A549 (cell line): ENCODE results near the gene GSS. TPM values are rescaled to one million over a fixed set of nuclear protein-coding genes. Genes with fewer than 3 reads are reported as not detected.

Experiments
- ATAC-seq, 2 experiments: fragments of 200-7000 bp in 1 of 2; fragments of >200 bp in 1 of 2; cut with Nextera tagmentation in 1 of 2; cut with Tn5 transposase in 1 of 2; 3 replicates each; pipeline versions ENCODE4 v1.8.0 to v1.9.1; 2018 to 2020; ENCODE audit warnings: mild to moderate bottlenecking in 1 of 2, moderate library complexity in 1 of 2
- CTCF ChIA-PET: fragments of 300-600 bp; sonication (Branson Sonifier 250); formaldehyde crosslinking; extraction: SDS; loops from one replicate; lab custom pipeline; 2021; ENCODE audit warnings: antibody characterized with exemption, inconsistent platforms; lab: Yijun Ruan, JAX
- POLR2A ChIA-PET: fragments of 350-600 bp; formaldehyde crosslinking; extraction: SDS; loops from one replicate; lab custom pipeline; 2021; ENCODE audit warnings: antibody characterized with exemption, inconsistent platforms; lab: Yijun Ruan, JAX
- DNase-seq, 2 experiments: peaks; one replicate each; pipeline versions ENCODE4 v3.0.0 to v3.0.0-alpha.2; 2011 to 2016; ENCODE audit warnings: low read depth in 1 of 2, low spot score in 1 of 2
- FAIRE-seq: peaks from 2 replicates; lab custom pipeline; 2011; peaks lifted over from hg19 to GRCh38; lab: Jason Lieb, UNC
- H3K27ac ChIP-seq, 2 experiments: fragments of >200 bp; sonication (Bioruptor Twin); formaldehyde crosslinking; 3 replicates each; pipeline ENCODE4 v1.5.1; 2016 to 2017
- H3K4me1 ChIP-seq: fragments of >200 bp; sonication (Bioruptor Twin); formaldehyde crosslinking; 3 replicates; pipeline ENCODE4 v1.6.1; 2016
- H3K4me2 ChIP-seq: fragments of >200 bp; sonication (Bioruptor Twin); formaldehyde crosslinking; 3 replicates; pipeline ENCODE4 v1.6.1; 2016
- H3K4me3 ChIP-seq: fragments of >200 bp; sonication (Bioruptor Twin); formaldehyde crosslinking; 3 replicates; pipeline ENCODE4 v1.5.1; 2016
- H3K9me3 ChIP-seq: fragments of >200 bp; sonication (Bioruptor Twin); formaldehyde crosslinking; 3 replicates; pipeline ENCODE4 v1.6.1; 2016
- ATOH8 ChIP-seq: fragments of 250-450 bp; sonication (Bioruptor Pico); IDR thresholded peaks from 2 replicates; pipeline ENCODE4 v1.5.0; 2020; ENCODE audit warnings: low read depth, mild to moderate bottlenecking, moderate library complexity
- CBX8 ChIP-seq: fragments of 200-600 bp; sonication (generic); IDR thresholded peaks from 2 replicates; pipeline ENCODE4 v1.6.1; 2016
- CEBPB ChIP-seq, 2 experiments: fragments of >200 bp in 1 of 2; sonication (Bioruptor Twin) in 1 of 2; formaldehyde crosslinking in 1 of 2; IDR thresholded peaks; 2 replicates each; pipeline ENCODE4 v1.6.1; 2012 to 2016
- CHD4 ChIP-seq: fragments of 200-600 bp; sonication (generic); IDR thresholded peaks from 2 replicates; pipeline ENCODE4 v1.6.1; 2016; ENCODE audit warnings: antibody characterized with exemption, mild to moderate bottlenecking, borderline replicate concordance
- E2F6 ChIP-seq: IDR thresholded peaks from 2 replicates; pipeline ENCODE4 v1.6.1; 2012; ENCODE audit warnings: low read depth, borderline replicate concordance
- EHMT2 ChIP-seq: fragments of 200-600 bp; sonication (generic); IDR thresholded peaks from 2 replicates; pipeline ENCODE4 v1.6.1; 2016; ENCODE audit warnings: antibody characterized with exemption, low read depth, mild to moderate bottlenecking, moderate library complexity
- EP300 ChIP-seq, 2 experiments: fragments of >200 bp; sonication (Bioruptor Twin); formaldehyde crosslinking; IDR thresholded peaks; 2 replicates in 1 of 2; 3 replicates in 1 of 2; pipeline ENCODE4 v1.6.1; 2016 to 2017
- GATA3 ChIP-seq: IDR thresholded peaks from 2 replicates; pipeline ENCODE4 v1.6.1; 2012; ENCODE audit warnings: borderline replicate concordance
- JUN ChIP-seq, 2 experiments: fragments of >200 bp; sonication (Bioruptor Twin); formaldehyde crosslinking; IDR thresholded peaks; 2 replicates in 1 of 2; 3 replicates in 1 of 2; pipeline ENCODE4 v1.6.1; 2016 to 2017
- KDM1A ChIP-seq: fragments of 200-600 bp; sonication (generic); IDR thresholded peaks from 2 replicates; pipeline ENCODE4 v1.6.1; 2016; ENCODE audit warnings: low read depth, mild to moderate bottlenecking
- NFE2L2 ChIP-seq: fragments of 150-350 bp; conservative IDR thresholded peaks from 2 replicates; pipeline ENCODE4 v1.6.1; 2014; ENCODE audit warnings: low read length
- NPAS2 ChIP-seq: fragments of 250-450 bp; sonication (Bioruptor Pico); IDR thresholded peaks from 2 replicates; pipeline ENCODE4 v1.8.0; 2022; ENCODE audit warnings: mild to moderate bottlenecking, moderate library complexity, borderline replicate concordance
- RCOR1 ChIP-seq: fragments of 150-350 bp; IDR thresholded peaks from 2 replicates; pipeline ENCODE4 v1.6.1; 2014; ENCODE audit warnings: antibody characterized with exemption, low read length, low read depth
- REST ChIP-seq: fragments of 200-600 bp; sonication (generic); IDR thresholded peaks from 2 replicates; pipeline ENCODE4 v1.6.1; 2016; ENCODE audit warnings: antibody characterized with exemption, mild to moderate bottlenecking, moderate library complexity
- SREBF2 ChIP-seq: fragments of 450-650 bp; IDR thresholded peaks from 2 replicates; pipeline ENCODE4 v1.6.1; 2014; ENCODE audit warnings: mild to moderate bottlenecking, moderate library complexity
- TP53 ChIP-seq: fragments of 250-450 bp; sonication (Bioruptor Pico); IDR thresholded peaks from 2 replicates; pipeline ENCODE4 v1.5.0; 2021; ENCODE audit warnings: mild to moderate bottlenecking, moderate library complexity
- ZC3H11A ChIP-seq: fragments of 450-650 bp; IDR thresholded peaks from 2 replicates; pipeline ENCODE4 v1.6.1; 2014; ENCODE audit warnings: antibody characterized with exemption, mild to moderate bottlenecking
- ZSCAN20 ChIP-seq: fragments of 250-450 bp; sonication (Bioruptor Pico); IDR thresholded peaks from 2 replicates; pipeline ENCODE4 v1.8.0; 2022; ENCODE audit warnings: mild to moderate bottlenecking, moderate library complexity
- WGBS: methylation state at CpG from one replicate; pipeline ENCODE4 v1.1.6; 2017; ENCODE audit errors: missing lambda C conversion rate; 5-methylcytosine and 5-hydroxymethylcytosine counted together
- polyA plus RNA-seq, 4 experiments: library from polyadenylated mRNA; depleted of rRNA in 3 of 4; stranded (reverse); fragments of >200 nt; fragmentation: RNase III in 1 of 4; extraction: RNeasy Plus Mini Kit Qiagen cat#74134 plus additional on column Dnase treatment in 1 of 4; gene quantifications; 2 replicates in 3 of 4; 3 replicates in 1 of 4; pipeline ENCODE4 v1.2.3, GENCODE V29; 2011 to 2017
- TF ChIP-seq, protein P1 (sequence below): fragments of 450-650 bp; IDR thresholded peaks from 2 replicates; pipeline ENCODE4 v1.6.1; 2014; ENCODE audit warnings: antibody characterized with exemption
- TF ChIP-seq, protein P2 (sequence below): fragments of 250-450 bp; sonication (Bioruptor Pico); IDR thresholded peaks from 2 replicates; pipeline ENCODE4 v1.5.0; 2021; ENCODE audit warnings: mild to moderate bottlenecking, moderate library complexity, borderline replicate concordance
- TF ChIP-seq, protein P3 (sequence below): IDR thresholded peaks from 2 replicates; pipeline ENCODE4 v1.6.1; 2012

Gene GSS
- polyA plus RNA-seq, 2 of the 4 experiments (the other 2 are of a cell fraction) = 57.1 to 92.4 TPM

- DNase-seq (no peak), FAIRE-seq (no peak), ATAC-seq (peak in 1 of 2 experiments; percentile 23; a peak in 3 of 6 replicates)
- TF ChIP-seq SREBF2 (no peak), ZC3H11A (no peak), CHD4 (no peak), RCOR1 (no peak), KDM1A (no peak), EHMT2 (no peak), E2F6 (no peak), NFE2L2 (no peak), JUN (IDR thresholded peaks at IDR 0.05) (no peak), CBX8 (no peak), ZSCAN20 (CRISPR knock-in tag) (no peak), CEBPB (IDR thresholded peaks at IDR 0.05) (no peak), GATA3 (no peak), EP300 (IDR thresholded peaks at IDR 0.05) (no peak), REST (no peak), TP53 (CRISPR knock-in tag) (no peak)
- TF ChIP-seq, protein P1, sequence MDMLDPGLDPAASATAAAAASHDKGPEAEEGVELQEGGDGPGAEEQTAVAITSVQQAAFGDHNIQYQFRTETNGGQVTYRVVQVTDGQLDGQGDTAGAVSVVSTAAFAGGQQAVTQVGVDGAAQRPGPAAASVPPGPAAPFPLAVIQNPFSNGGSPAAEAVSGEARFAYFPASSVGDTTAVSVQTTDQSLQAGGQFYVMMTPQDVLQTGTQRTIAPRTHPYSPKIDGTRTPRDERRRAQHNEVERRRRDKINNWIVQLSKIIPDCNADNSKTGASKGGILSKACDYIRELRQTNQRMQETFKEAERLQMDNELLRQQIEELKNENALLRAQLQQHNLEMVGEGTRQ = no peak
- TF ChIP-seq, protein P2, sequence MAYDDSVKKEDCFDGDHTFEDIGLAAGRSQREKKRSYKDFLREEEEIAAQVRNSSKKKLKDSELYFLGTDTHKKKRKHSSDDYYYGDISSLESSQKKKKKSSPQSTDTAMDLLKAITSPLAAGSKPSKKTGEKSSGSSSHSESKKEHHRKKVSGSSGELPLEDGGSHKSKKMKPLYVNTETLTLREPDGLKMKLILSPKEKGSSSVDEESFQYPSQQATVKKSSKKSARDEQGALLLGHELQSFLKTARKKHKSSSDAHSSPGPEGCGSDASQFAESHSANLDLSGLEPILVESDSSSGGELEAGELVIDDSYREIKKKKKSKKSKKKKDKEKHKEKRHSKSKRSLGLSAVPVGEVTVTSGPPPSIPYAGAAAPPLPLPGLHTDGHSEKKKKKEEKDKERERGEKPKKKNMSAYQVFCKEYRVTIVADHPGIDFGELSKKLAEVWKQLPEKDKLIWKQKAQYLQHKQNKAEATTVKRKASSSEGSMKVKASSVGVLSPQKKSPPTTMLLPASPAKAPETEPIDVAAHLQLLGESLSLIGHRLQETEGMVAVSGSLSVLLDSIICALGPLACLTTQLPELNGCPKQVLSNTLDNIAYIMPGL (CRISPR knock-in tag) = no peak
- Histone ChIP-seq H3K4me1 (no peaks in the 10 kb centered on the region), H3K4me2 (no peak overlapping the region), H3K4me3 (no peak overlapping the region), H3K9me3 (no peaks in the 10 kb centered on the region), H3K27ac (no peak overlapping the region)
- ChIA-PET POLR2A (no interaction called here), CTCF (interaction anchor here (1.0 to 3.3 kb wide), 5 partner anchors 12 to 150 kb away, joined by 3 to 19 read pairs (median 3); partner anchors contain the start of gene GGT7)
- 91% methylated on average over 17 of the region's 28 CpGs for WGBS
Measured at GRCh38 chr20:34998331-34998950, 42.8 kb upstream of the GSS start.

GRCh38 chr20:34997774-34998173 lies 42.2 kb upstream of the GSS start:
- H3K27ac ChIP-seq = no peak overlapping the region
- no peak for FAIRE-seq
- no peak for DNase-seq
- ChIA-PET CTCF (interaction anchor here (1.3 to 3.3 kb wide), 4 partner anchors 11 to 124 kb away, joined by 3 to 19 read pairs (median 3); partner anchors contain the start of gene GGT7), POLR2A (no interaction called here)
- TF ChIP-seq, protein P1 = no peak
- TF ChIP-seq NPAS2 (CRISPR knock-in tag) (no peak), ATOH8 (CRISPR knock-in tag) (no peak)
- TF ChIP-seq, protein P3, sequence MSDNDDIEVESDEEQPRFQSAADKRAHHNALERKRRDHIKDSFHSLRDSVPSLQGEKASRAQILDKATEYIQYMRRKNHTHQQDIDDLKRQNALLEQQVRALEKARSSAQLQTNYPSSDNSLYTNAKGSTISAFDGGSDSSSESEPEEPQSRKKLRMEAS = no peak
- H3K4me1 ChIP-seq = no peaks in the 10 kb centered on the region
- no peaks in the 10 kb centered on the region for H3K9me3 ChIP-seq
- WGBS = 100% methylated on average over 2 of the region's 2 CpGs
- H3K4me2 ChIP-seq = no peak overlapping the region
- no peak overlapping the region for H3K4me3 ChIP-seq
- no peak for ATAC-seq
